SHP77 (cell line): ENCODE data around the gene OPCML.

Source experiments
- DNase-seq, 2 experiments: peaks; one replicate each; lab custom pipeline; 2025; lab: John Stamatoyannopoulos, UW

The OPCML gene

DNA sequence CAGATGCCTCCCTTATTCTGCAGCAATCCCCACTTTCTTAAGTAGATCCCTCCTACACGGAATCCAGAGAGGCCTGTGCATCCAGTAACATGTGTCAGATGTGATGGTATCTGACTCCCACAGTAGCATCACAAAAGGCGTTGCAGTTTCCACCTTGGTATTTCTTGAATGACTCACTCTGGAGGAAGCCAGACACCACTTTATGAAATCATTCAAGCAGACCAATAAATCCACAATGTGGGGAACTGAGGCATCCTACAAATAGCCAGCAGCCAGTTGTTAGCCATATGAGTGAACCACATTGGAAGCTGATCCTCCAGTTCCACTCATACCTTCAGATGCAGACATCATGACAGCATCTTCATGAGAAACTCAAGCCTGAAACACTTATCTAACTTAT lies 798.1 kb downstream of the OPCML start:
- no peak for DNase-seq

DNA sequence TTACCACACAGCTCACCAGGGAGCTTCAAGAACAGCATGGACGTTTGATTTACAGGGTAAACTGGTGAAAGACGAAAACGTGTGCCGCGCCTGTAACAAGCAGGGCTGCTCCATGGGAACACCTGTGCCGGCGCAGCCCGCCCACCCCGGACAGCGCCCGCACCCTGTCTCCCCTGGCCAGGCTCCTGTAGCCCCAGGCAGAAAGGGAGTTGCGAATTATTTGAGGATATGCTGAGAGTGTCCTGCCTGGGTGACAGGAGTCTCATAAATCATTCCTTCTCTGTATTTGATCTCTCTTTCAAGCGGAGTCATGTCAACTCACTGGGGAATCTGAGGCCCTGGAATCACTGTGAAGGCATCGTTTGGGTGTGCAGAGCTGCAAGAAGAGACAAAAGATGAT lies 804.3 kb downstream of the OPCML start:
- no peak for DNase-seq

DNA sequence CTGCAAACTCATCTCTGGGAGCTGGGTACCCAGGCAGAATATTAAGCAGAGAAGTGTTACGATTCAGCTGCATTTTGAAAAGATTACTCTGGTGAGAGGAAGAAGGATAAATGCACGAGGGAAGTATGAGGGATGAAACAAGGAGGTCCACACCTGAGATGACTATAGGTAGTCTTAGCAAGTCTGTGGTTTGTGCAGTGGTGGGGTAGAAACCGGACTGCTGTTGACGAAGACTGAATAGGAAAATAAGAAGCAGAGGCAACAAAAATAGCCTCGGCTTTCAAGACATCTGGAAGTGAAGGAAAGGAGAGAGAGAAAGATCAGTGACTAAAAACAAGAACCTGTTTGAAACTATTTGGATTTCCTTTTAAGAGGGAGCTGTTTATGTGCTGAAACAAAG lies 810.8 kb downstream of the OPCML start:
- DNase-seq = no peak

DNA sequence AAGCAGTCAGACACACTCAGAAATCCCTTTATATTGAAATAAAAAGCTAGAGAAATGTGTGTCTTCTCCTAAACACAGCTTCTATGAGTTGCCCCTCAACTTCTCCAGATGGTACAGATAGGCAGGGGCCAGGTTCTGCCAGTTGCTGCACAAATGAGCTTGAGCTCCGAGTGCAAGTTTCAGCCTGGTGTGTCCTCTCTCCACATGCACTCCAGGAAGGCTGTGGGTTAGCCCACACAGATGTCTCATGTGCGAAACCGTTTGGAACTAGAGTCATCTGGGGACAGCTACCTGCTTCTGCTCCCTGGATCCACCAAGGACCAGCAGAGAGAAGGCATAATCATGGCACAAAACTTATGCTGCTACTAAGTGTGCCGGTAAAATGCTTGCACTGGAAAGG lies 812.6 kb downstream of the OPCML start:
- no peak for DNase-seq

DNA sequence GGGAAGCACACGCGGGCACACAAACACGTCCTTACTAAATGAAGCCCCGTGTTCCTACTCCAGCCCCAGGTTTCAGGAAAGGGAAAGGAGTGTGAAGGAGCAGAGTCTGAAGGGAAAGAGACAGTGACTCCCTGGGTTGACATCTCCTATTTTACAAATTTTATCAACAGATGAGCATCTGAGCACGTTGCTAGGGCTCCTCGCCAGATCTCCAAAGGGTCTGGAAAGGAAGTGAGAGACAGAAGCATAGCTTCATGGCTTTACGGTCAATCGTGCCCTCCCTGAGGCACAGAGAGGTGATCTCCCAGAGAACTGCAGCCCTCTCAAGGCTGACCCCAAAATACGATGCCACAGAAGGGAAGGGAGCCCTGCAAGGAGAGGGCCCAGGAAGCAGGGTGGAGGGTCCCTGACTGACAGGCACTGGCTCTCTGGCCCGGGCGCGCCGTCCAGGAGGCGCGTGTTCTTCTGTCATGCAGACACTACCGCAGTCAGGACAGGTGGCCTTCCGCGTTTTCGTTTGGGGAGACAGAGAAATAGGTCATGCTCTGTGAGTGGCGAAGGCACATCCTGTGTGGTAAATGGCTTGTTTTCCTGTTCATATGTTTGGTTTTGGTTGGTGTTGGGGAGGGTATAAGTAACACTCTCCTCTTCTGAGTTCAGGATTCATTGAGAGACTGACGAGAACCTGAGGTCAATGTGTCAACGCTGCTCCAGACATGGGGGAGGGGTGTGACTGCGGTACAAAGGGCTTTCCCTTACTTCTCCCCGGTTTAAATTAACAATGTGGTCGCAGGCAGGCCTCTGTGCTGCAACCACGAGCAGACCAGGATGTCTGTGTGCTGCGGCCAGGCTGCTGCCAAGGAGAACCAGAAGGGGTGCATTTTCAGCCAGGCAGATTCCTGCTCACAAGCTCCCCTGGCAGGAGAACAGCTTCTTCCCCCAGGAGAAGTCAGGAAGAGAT lies 813.3 kb downstream of the OPCML start:
- DNase-seq = no peak

DNA sequence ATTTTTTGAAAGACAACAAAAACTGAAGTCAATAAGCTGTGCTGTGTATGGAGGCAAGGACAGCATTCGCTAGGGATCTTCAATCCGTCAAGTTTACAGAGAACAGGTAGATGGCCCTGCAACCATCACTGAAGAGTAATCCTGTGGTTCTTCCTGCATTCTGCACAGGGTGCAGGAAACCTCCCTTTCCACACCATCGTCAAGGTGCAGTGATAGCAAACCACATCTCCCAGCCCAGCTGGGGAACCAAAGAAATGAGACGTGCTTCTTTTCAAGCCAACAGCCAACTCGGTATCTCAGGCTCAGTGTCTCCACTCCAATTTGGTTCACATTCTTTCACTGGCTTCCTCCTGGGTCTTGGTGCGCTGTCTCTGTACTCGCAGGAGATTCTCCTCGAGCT lies 814.5 kb downstream of the OPCML start:
- DNase-seq = no peak

DNA sequence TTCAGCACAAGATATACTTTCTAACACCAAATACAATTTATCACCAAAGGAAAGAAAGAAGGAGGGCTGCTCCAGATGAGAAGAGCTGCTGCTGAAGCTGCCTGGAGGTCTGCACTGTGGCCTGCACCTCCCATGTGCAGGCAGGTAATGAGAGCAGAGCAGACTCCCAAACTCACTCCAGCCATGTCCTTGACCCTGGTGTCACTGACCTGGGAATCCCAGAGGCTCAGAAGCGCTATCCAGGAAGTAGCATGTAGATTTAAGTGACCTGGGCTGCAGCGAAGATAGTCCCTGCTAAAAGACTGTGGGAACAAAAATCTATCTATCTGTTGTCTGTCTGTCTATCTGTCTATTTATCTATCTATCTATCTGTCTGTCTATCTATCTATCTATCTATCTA lies 816.3 kb downstream of the OPCML start:
- no peak for DNase-seq

DNA sequence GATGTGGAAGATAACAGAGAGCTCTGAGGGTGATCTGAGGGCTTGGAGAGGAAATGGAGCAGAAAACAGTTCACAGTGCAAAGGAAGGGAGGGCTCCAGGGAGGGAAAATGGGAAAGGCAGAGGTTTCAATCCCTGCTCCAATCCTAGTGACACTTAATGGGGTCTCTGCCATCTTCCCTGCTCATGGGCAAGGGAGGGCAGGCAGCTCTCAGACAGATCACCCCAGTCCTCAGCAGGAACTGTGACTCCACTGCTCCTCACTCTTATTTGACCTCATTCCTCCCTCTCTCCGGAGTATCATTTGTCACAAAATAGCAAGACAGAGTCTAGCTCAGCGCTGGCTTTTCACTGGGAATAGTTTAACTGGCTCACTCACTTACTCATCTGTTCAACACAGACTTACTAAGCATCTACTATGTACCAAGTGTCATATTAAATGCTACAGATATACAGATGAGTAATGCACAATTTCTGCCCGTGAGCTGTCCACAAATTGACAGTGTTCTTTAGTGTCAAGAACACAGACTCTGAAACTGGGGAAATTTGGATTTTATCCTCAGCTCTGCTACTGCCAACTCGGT lies 817.4 kb downstream of the OPCML start:
- no peak for DNase-seq

DNA sequence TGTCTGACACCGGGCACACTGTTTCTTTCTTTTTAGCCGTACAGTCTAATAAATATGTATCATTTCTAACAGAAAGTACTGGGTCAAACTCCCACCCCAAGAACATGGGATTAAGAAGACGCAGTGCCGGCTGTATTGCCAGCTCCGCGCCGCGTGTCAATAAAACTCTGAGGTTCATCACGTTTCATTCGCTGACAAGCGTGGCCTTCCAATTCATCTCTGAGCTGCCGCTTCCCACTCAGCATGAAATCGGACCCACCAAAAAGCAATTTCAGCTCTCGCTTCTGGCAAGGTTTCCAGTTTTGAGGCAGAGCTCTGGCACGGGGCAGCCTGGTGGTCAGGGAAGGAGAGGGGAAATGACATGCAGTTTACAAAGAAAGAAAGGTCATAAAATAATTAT lies 819.8 kb downstream of the OPCML start:
- DNase-seq = no peak

DNA sequence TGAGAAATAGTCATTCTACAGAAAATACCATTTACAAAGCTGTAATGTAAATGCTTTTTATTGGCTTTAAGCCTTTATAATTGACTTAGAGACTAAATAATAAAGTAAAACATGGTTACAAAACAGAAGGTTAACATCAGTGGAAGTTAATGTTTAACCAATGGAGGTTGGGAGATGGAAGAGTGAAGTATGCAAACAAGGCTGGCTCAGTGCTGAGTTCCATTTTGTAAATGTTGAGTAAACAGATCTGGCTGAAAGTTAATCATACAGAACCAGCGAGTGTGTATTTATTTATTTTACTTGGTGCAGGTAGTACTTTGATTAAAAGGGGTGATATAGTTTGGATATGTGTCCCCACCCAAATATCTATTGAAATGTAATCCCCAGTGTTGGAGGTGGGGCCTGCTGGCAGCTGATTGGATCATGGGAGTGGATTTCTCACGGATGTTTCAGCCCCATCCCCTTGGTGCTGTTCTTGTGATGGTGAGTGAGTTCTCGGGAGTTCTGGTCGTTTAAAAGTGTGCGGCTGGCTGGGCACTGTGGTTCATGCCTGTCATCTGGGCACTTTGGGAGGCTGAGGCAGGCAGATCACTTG lies 827.4 kb downstream of the OPCML start:
- no peak for DNase-seq

DNA sequence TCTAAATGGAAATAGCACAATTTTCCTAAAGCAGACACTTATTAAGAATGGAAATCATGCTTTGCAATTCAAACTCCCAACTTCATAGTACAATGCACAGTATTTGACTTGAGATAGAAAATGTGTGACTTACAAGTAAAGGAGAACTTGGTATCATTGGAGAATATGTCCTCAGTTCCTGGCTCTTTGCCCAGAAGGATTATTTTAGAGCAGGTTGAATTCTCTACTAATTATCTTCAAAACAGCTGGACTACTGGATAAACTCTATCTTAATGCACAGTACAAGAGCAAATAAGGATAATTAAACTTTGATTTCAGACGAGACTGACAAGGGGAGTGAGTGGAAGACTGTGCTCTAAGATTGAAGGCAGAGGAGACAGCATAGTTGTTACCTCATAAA lies 839.4 kb downstream of the OPCML start:
- no peak for DNase-seq

DNA sequence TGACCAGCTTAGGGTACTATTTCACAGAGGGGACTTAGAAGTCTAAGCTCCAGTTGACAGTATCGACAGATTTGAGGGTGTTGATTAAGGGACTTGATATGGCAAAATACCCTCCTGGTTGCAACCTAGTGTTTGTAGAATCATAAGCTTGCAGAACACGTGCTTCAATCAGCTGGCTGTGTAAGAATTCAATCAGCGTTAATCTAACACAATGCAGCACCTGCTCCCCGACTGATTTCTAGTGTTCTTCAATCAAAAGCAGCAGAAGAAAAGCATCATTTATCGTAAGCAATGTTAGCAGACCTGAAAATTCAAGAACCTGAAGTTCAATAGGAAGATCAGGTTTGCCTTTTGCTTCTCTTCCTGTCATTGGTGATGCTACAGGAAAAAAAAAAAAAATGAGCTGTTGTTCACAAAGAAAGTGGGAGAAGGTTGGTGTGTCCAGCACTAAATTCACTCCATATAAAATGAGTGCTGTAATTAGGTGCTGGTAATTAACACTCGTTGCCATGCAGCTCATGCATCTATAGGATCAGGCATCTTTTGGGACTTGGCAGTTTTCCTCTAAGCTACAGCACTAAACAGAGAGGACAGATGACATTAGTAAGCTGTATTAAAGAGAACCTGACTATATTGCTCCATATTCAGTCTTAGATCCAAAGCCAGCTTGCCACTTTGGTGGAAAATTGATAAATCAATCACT lies 840.3 kb downstream of the OPCML start:
- no peak for DNase-seq

DNA sequence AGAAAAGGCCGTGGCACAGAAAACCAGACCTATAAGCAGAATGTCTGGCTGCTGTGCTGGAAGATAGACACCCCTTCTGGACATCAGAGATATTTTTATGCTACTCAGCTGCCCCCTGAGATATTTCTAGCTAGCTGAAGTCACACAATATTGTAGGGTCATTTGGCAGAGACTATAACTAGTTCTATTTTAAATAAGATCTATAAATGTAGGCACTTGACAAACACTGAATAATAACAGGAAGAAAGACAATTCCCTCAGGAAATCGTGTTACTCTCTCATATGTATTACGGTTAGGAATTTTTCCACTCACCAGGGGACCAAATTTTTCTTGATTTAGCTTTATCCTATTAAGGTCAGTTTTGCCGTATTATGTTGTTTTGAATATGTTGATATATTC lies 845.4 kb downstream of the OPCML start:
- DNase-seq = no peak

DNA sequence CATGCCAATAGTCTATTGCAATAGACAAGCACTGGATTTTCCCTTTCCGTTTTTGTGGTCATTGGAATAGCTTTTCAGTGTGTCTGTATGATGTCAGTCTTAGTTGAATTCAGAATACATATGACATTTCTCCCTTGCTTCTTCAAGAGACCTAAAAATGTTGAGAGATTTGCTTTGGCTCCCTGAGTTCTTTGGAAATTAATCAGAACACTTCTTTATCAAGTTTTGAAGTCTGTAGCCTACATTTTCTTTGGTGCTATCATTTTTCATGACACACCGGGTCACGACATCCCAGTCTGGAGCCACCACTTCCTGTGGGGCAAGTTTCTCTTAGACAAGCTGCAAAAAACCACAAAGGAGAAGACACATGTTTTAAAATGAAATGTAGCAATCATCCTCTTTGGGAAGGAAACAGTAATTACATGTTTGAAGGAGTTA lies 847.1 kb downstream of the OPCML start:
- no peak for DNase-seq

DNA sequence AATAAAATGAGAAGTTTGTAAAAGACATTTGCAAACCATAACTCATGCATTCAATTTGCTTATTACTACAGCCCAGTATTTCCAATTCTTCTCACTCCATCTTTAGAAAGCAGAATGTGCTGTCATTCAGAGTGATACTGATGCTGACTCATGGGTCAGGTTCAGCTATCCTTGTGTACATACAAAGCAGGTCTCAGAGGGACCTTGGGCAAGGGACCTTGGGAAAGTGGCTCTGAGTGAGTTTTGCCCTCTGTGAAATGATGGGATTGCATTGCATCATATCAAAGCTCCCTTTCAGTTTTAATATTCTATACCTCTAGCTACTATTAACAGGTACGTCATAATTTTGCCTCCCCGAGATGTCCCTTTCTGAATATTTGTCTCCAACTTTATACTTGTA lies 848.7 kb downstream of the OPCML start:
- DNase-seq = no peak

DNA sequence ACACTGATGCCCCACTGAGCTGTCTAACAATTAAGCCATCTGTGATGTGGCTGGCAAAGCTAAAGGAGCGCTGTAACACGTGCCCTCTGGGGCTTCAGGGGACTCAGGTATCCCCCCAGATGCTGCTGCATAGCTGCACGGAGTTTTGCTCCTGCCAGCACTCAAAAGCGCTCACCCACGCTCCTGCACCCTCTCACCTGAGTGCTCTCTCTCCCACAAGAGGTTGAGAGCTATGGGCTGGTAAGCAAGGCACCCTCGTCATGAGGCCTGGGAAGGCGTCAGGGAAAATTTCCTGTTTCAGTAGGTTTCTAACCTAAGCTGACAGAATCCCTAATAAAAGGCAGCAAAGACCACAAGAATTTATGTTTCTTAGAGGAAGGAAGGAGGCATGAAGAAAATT lies 850.3 kb downstream of the OPCML start:
- DNase-seq = no peak

DNA sequence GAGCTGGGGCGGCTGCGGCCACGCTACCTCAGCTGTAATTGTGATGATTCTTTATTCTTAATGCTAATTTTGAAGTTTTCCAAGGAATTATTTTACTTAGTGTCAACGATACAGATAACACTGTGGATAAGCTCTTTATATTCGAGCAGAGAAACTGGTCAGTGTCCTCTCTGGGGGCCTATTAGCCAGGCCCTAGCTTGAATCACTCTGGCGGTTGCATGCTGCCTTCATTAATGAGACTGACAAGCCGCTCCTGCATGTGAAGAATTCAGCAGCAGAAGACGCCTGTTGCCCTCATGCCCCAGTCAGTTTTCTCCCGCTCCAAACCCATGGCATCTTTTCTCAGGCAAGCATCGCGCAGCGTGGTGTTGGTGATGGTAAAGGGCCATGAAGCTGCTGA lies 851.7 kb downstream of the OPCML start:
- no peak for DNase-seq

DNA sequence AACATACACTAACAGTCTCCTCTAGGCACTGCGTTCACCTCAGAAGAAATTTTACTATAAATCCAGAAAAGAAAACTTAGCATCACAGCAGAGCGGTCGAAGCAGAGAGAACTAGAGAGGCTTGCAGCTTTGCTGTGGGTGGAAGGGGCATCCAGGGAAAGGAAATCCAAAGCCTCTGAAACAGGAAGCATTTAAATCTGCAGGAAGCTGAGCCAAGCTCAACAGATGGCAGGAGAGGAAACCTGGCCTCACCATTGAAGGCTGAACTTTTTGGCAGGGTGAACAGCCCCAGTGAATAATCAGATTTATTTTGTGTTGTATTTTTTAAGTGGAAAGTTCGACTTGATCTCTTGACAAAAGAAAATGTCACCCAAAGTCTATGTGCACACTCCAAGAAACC lies 858.1 kb downstream of the OPCML start:
- no peak for DNase-seq

DNA sequence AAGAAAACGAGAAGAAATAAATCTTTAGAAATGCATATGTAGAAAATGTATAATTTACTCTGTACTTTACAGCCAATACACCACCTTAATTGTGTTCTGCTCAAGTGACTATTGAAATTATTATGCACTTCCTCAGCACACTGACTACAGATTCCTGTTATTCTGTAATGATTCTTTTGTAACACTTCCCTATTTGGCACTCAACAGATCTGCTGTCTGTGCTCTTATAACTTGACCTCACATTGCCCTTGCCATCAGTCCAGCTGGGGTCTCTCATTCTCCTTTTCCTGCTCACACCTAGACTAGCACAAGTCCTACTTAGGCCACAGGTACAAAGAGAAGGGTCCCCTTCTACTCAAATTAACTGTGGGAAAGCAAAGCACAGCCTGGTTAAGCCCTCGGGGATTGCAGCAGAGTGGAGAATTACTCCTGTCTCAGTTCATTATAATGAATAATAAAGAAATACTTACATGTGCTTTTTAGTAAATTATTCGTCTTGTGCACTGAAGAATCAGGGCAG lies 860.4 kb downstream of the OPCML start:
- DNase-seq = no peak

DNA sequence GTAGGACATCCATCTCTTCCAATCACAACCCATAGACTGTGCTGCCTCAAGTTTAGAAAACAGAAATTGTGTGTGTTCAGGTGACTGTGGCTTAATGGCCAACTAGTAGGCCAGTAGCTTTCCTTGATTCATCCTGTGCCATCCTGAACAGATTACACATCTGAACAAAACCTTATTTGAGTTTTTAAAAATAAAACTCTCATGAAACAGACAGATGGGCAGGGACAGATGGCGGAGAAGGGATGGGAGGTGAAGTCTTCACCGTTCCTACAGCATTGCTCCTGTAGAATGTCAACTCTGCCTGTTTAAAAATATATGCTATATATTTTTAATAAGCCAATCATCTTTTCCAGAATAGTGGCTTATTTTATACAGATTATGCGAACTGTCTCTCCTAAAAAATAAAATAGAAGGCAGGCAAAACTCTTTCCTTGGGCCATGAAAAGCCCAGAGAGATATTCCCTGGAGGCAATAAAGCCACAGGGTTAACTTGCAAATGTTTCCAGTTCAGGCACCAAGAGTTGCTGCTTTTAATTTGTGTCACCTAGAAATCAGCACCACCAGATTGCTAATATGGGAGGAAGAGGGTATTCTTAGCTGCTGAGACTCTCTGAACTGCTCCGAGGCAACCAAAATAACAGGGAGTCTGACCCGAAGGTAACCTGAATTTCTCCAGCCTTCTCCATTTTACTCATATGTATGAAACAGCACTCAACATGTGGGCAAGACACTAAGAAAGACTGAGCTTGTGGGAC lies 861.2 kb downstream of the OPCML start:
- no peak for DNase-seq

DNA sequence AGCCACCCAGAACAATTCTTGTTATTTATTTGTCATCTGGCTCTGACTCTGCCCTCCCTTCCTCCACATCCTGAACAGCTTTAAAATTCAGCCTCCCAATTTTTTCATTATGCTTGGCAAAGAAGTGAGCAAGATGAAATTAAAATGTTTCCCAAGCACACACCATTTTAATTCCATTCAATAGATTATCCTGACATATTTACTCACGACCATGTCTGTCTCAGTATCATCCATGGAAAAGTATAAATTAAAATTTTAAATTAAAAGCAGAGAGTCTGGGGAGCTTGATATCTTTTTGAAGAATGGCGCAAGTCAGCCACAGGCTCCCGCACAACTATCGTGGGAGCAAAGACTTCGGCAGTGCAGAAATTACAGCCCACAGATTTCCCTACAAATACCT lies 862.4 kb downstream of the OPCML start:
- DNase-seq = no peak

DNA sequence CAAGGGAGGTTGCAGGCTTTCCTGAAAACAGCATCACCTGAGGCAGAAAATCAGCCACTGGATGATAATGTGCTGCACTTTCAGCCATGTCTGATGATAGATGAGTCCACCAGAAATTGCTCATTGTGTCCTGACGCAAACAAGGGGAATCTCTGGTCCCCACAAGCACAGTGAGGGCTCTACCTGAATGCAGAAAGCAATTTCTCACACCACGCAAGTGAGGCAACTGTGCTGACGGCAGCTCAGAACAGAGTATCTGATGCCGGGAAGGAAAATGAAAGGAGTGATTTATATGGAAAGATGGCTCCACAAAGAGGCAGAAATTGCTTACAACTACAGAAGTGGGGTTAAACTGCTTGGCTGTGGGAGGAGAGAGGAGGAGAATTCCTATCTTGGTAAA lies 867.1 kb downstream of the OPCML start:
- DNase-seq = no peak
